ENCODE results near the gene HSD17B1. TPM values are rescaled to one million over a fixed set of nuclear protein-coding genes. Genes with fewer than 3 reads are reported as not detected.

Gene HSD17B1
- total RNA-seq, 1 donor from 2014 or later, result 2.2 TPM

DNA sequence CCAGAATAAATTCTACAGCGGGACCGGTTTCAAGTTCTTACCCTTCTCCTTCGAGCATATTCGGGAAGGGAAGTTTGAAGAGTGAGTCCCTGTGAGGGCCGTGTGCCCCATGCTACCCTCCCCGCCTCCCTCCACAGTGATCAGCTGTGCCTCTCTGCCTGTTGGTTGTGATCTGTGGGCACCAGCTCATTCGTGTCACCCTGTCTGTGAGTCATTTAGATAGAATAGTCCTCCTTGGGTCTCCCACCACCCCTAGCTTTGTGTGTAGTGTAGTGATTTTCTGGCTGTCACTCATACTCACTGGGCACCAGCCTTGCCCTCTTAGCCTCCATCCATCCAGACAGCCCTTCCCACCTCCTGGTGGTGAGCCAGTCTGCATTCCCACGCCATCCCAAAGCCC, 31.7 kb upstream of the HSD17B1 start:
- no peak overlapping the region for H3K4me3 ChIP-seq
- TF ChIP-seq, protein P1, sequence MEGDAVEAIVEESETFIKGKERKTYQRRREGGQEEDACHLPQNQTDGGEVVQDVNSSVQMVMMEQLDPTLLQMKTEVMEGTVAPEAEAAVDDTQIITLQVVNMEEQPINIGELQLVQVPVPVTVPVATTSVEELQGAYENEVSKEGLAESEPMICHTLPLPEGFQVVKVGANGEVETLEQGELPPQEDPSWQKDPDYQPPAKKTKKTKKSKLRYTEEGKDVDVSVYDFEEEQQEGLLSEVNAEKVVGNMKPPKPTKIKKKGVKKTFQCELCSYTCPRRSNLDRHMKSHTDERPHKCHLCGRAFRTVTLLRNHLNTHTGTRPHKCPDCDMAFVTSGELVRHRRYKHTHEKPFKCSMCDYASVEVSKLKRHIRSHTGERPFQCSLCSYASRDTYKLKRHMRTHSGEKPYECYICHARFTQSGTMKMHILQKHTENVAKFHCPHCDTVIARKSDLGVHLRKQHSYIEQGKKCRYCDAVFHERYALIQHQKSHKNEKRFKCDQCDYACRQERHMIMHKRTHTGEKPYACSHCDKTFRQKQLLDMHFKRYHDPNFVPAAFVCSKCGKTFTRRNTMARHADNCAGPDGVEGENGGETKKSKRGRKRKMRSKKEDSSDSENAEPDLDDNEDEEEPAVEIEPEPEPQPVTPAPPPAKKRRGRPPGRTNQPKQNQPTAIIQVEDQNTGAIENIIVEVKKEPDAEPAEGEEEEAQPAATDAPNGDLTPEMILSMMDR (IDR thresholded peaks at IDR 0.05), result no peak
- H3K27ac ChIP-seq, result peak overlapping the region; percentile 90
- H3K9me3 ChIP-seq, result no peaks in the 10 kb centered on the region
- peaks cover 75% of the 10 kb centered on the region for H3K4me1 ChIP-seq
- H3K36me3 ChIP-seq, result peaks cover 38% of the 10 kb centered on the region
- ATAC-seq (no peak), DNase-seq (no peak)
- intact Hi-C loops (cut with DNase I), result no loop called here
- H3K27me3 ChIP-seq (ENCODE audit: low read depth), result no peaks in the 10 kb centered on the region

DNA sequence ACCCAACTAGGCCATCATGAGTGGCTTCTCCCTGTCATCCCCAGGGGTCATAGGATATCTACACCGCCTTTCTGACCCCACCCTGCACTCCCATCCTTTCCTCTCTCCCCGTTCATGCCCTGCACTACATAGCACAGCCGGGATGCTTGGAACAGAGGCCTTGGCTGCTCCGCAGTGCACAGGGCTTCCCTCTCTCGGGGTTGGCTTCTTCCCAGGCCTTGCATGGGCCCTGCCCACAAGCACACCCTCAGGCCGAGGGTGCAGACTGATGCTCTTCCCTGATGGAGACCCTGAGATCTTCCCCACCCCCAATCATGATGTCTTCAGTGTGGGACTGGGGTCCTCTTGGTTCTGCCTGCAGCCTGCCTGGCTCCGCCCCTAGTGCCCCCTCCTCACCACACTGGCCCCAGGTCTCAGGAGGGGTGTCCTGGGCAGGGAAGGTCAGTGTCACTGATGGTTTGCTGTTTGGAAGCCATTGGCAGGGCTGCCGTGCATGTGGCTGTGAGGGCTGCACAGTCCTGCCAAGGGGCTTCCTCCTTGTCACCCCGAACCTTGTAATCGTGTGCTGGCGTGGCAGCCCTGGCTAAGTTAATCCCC, 31.0 kb upstream of the HSD17B1 start:
- H3K9me3 ChIP-seq, result no peaks in the 10 kb centered on the region
- peaks cover 33% of the 10 kb centered on the region for H3K36me3 ChIP-seq
- DNase-seq (no peak), ATAC-seq (no peak)
- H3K4me3 ChIP-seq, result no peak overlapping the region
- TF ChIP-seq, protein P1 (IDR thresholded peaks at IDR 0.05), result no peak
- intact Hi-C loops (cut with DNase I), result no loop called here
- peak overlapping the region; percentile 90 for H3K27ac ChIP-seq
- no peaks in the 10 kb centered on the region for H3K27me3 ChIP-seq (ENCODE audit: low read depth)
- H3K4me1 ChIP-seq, result peaks cover 75% of the 10 kb centered on the region

GRCh38 chr17:42522263-42522790, 30.4 kb upstream of the HSD17B1 start:
- no peaks in the 10 kb centered on the region for H3K9me3 ChIP-seq
- H3K4me1 ChIP-seq, result peaks cover 75% of the 10 kb centered on the region
- no peak for DNase-seq
- ATAC-seq, result no peak
- TF ChIP-seq, protein P1 (IDR thresholded peaks at IDR 0.05), result no peak
- no peak overlapping the region for H3K4me3 ChIP-seq
- no peaks in the 10 kb centered on the region for H3K27me3 ChIP-seq (ENCODE audit: low read depth)
- H3K36me3 ChIP-seq, result peaks cover 28% of the 10 kb centered on the region
- H3K27ac ChIP-seq, result peak overlapping the region; percentile 90
- intact Hi-C loops (cut with DNase I), result no loop called here

- Histone ChIP-seq H3K27ac (peak overlapping the region; percentile 90), H3K27me3 (ENCODE audit: low read depth) (no peaks in the 10 kb centered on the region), H3K4me3 (no peak overlapping the region), H3K9me3 (no peaks in the 10 kb centered on the region), H3K36me3 (peaks cover 28% of the 10 kb centered on the region), H3K4me1 (peaks cover 70% of the 10 kb centered on the region)
- no peak for ATAC-seq
- TF ChIP-seq, protein P1 (IDR thresholded peaks at IDR 0.05), result no peak
- DNase-seq, result no peak
- intact Hi-C loops (cut with DNase I), result no loop called here
Observed at GRCh38 chr17:42522798-42523278, 29.9 kb upstream of the HSD17B1 start.

DNA sequence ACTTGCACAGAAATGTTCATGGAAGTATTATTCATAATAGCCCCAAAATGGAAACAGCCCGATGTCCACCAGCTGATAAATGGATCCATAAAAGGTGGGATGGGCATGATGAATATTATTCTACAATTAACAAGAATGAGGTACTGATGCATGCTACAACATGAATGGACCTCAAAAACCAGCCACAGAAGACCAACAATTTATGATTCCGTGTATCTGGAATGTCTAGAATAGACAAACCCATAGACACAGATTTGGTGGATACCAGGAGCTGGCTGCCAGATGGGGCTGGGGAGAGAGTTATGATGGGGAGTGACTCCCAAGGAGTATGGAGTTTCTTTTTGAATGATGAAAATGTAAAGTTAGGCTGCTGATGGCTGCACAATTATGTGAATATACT, 27.5 kb upstream of the HSD17B1 start:
- Histone ChIP-seq H3K27ac (peak overlapping the region; percentile 46), H3K36me3 (peaks cover 28% of the 10 kb centered on the region), H3K4me1 (peaks cover 56% of the 10 kb centered on the region), H3K9me3 (no peaks in the 10 kb centered on the region), H3K4me3 (no peak overlapping the region), H3K27me3 (ENCODE audit: low read depth) (no peaks in the 10 kb centered on the region)
- no peak for ATAC-seq
- DNase-seq, result no peak
- TF ChIP-seq, protein P1 (IDR thresholded peaks at IDR 0.05), result no peak
- intact Hi-C loops (cut with DNase I), result no loop called here
